HFF-Myc (cell line): Measurements from ENCODE around the gene FSTL4.

Experiments used
- DNase-seq: peaks from one replicate; pipeline ENCODE4 v3.0.0-alpha.2; 2011; ENCODE audit warnings: low read depth; ENCODE audit errors: extremely low read depth
- H3K4me3 ChIP-seq: replicated peaks from 2 replicates; pipeline ENCODE4 v1.5.1; 2011; ENCODE audit warnings: low read depth, mild to moderate bottlenecking, control low read depth, low read length
- CTCF ChIP-seq: IDR thresholded peaks from 2 replicates; pipeline ENCODE4 v1.5.1; 2012; ENCODE audit warnings: mild to moderate bottlenecking, low read depth, low read length, control low read depth; ENCODE audit errors: missing control alignments

The FSTL4 gene

GRCh38 chr5:133348406-133348805 is 263.9 kb downstream of the FSTL4 start:
- DNase-seq = no peak
- TF ChIP-seq CTCF = no peak
- no peak overlapping the region for H3K4me3 ChIP-seq

- no peak for DNase-seq
- H3K4me3 ChIP-seq = no peak overlapping the region
- peak; percentile 6 for TF ChIP-seq CTCF
Observed at GRCh38 chr5:133347039-133347438, 265.3 kb downstream of the FSTL4 start.

GRCh38 chr5:133344266-133344665 is 268.1 kb downstream of the FSTL4 start:
- TF ChIP-seq CTCF = no peak
- no peak for DNase-seq
- no peak overlapping the region for H3K4me3 ChIP-seq

- DNase-seq = no peak
- no peak overlapping the region for H3K4me3 ChIP-seq
- no peak for TF ChIP-seq CTCF
Observed at GRCh38 chr5:133343196-133343595, 269.1 kb downstream of the FSTL4 start.

- DNase-seq = no peak
- H3K4me3 ChIP-seq = no peak overlapping the region
- no peak for TF ChIP-seq CTCF
Observed at GRCh38 chr5:133341915-133342710, 270.2 kb downstream of the FSTL4 start.

GRCh38 chr5:133341296-133341695 is 271.0 kb downstream of the FSTL4 start:
- DNase-seq = no peak
- H3K4me3 ChIP-seq = no peak overlapping the region
- no peak for TF ChIP-seq CTCF

- no peak overlapping the region for H3K4me3 ChIP-seq
- no peak for DNase-seq
- TF ChIP-seq CTCF = no peak
Observed at GRCh38 chr5:133340822-133341221, 271.5 kb downstream of the FSTL4 start.
